OCI-LY1 (cell line): ENCODE data around the gene SLC8A1.

Experiments
- H2AFZ ChIP-seq: fragments of 200-600 bp; sonication (generic), shearing (Covaris generic); 2 replicates; pipeline ENCODE4 v1.6.0; 2014; ENCODE audit warnings: antibody characterized with exemption, mild to moderate bottlenecking, low read length
- H3F3A ChIP-seq: fragments of 200-600 bp; sonication (generic), shearing (Covaris generic); 2 replicates; pipeline ENCODE4 v1.6.0; 2014; ENCODE audit warnings: mild to moderate bottlenecking, antibody characterized with exemption, low read length, moderate library complexity; ENCODE audit not compliant: insufficient read depth
- H3K27ac ChIP-seq: fragments of 200-600 bp; sonication (generic); 2 replicates; pipeline ENCODE4 v1.5.1; 2014; ENCODE audit warnings: low read length, mixed run types, mild to moderate bottlenecking, low read depth; ENCODE audit not compliant: poor library complexity, severe bottlenecking
- H3K27me3 ChIP-seq: fragments of 200-600 bp; sonication (generic); 2 replicates; pipeline ENCODE4 v1.6.0; 2014; ENCODE audit warnings: antibody characterized with exemption, mild to moderate bottlenecking, low read length, moderate library complexity; ENCODE audit not compliant: insufficient read depth
- H3K36me3 ChIP-seq: fragments of 200-600 bp; sonication (generic); 2 replicates; pipeline ENCODE4 v1.6.1; 2014; ENCODE audit warnings: mild to moderate bottlenecking, antibody characterized with exemption, low read length, moderate library complexity, mixed read lengths; ENCODE audit not compliant: insufficient read depth
- H3K4me1 ChIP-seq: fragments of 200-600 bp; sonication (generic); 2 replicates; pipeline ENCODE4 v1.5.1; 2014; ENCODE audit warnings: mild to moderate bottlenecking, low read length, moderate library complexity; ENCODE audit not compliant: insufficient read depth, severe bottlenecking
- H3K4me2 ChIP-seq: fragments of 200-600 bp; sonication (generic), shearing (Covaris generic); 2 replicates; pipeline ENCODE4 v1.6.1; 2014; ENCODE audit warnings: low read length
- H3K4me3 ChIP-seq: fragments of 200-600 bp; sonication (generic); 2 replicates; pipeline ENCODE4 v1.5.1; 2014; ENCODE audit warnings: low read length, low read depth, mild to moderate bottlenecking, mixed read lengths; ENCODE audit not compliant: poor library complexity, severe bottlenecking
- H3K79me2 ChIP-seq: fragments of 200-600 bp; shearing (Covaris generic); 2 replicates; pipeline ENCODE4 v1.6.1; 2016; ENCODE audit warnings: mixed run types, low read length, mixed read lengths; ENCODE audit not compliant: insufficient read depth
- H3K9ac ChIP-seq: fragments of 200-600 bp; sonication (generic), shearing (Covaris generic); 2 replicates; pipeline ENCODE4 v1.6.1; 2014; ENCODE audit warnings: mild to moderate bottlenecking, low read length, mixed read lengths
- H3K9me2 ChIP-seq: fragments of 200-600 bp; sonication (generic), shearing (Covaris generic); 2 replicates; pipeline ENCODE4 v1.6.1; 2014; ENCODE audit warnings: low read depth, mild to moderate bottlenecking, low read length, mixed read lengths
- H3K9me3 ChIP-seq: fragments of 200-600 bp; shearing (Covaris generic); 2 replicates; pipeline ENCODE4 v1.6.1; 2014; ENCODE audit warnings: low read length, mixed read lengths
- H4K20me1 ChIP-seq: fragments of 200-600 bp; sonication (generic), shearing (Covaris generic); 2 replicates; pipeline ENCODE4 v1.6.0; 2016; ENCODE audit warnings: mild to moderate bottlenecking, low read length; ENCODE audit not compliant: insufficient read depth
- EZH2 ChIP-seq: fragments of 200-600 bp; sonication (generic), shearing (Covaris generic); IDR thresholded peaks from 2 replicates; pipeline ENCODE4 v1.8.0; 2017; ENCODE audit warnings: borderline replicate concordance, mixed run types, mild to moderate bottlenecking, antibody characterized with exemption, low read length, moderate library complexity, mixed read lengths
- TF ChIP-seq, protein P1 (sequence below): fragments of 200-600 bp; sonication (generic), shearing (Covaris generic); IDR thresholded peaks from 2 replicates; pipeline ENCODE4 v1.5.1; 2017; ENCODE audit warnings: mild to moderate bottlenecking, antibody characterized with exemption, low read length, moderate library complexity, mixed read lengths

The SLC8A1 gene

DNA sequence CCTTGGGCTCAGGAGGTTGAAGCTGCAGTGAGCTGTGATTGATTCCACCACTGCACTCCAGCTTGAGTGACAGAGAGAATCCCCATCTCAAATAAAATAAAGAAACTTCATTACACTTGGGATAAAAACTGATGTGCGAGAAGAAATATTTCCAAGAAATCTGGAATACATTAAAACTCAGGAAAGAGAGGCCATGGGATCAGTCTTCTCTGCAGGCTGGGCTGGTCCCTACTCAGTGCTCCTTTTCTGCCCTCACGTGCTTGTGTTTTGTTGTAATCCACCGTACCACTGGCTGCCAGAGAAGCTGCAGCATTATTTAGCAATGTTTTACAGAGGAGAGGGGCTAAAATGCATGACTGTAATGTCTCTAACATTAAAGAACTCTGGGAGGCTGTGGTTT lies 282.0 kb downstream of the SLC8A1 start:
- H3K4me2 ChIP-seq, result no peak overlapping the region
- TF ChIP-seq, protein P1, sequence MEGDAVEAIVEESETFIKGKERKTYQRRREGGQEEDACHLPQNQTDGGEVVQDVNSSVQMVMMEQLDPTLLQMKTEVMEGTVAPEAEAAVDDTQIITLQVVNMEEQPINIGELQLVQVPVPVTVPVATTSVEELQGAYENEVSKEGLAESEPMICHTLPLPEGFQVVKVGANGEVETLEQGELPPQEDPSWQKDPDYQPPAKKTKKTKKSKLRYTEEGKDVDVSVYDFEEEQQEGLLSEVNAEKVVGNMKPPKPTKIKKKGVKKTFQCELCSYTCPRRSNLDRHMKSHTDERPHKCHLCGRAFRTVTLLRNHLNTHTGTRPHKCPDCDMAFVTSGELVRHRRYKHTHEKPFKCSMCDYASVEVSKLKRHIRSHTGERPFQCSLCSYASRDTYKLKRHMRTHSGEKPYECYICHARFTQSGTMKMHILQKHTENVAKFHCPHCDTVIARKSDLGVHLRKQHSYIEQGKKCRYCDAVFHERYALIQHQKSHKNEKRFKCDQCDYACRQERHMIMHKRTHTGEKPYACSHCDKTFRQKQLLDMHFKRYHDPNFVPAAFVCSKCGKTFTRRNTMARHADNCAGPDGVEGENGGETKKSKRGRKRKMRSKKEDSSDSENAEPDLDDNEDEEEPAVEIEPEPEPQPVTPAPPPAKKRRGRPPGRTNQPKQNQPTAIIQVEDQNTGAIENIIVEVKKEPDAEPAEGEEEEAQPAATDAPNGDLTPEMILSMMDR, result no peak
- TF ChIP-seq EZH2, result no peak
- no peaks in the 10 kb centered on the region for H3K4me1 ChIP-seq
- no peaks in the 10 kb centered on the region for H3K27me3 ChIP-seq
- no peaks in the 10 kb centered on the region for H4K20me1 ChIP-seq
- H3K9ac ChIP-seq, result no peak overlapping the region
- no peaks in the 10 kb centered on the region for H3K36me3 ChIP-seq
- H2AFZ ChIP-seq, result no peak overlapping the region
- no peak overlapping the region for H3K27ac ChIP-seq
- no peaks in the 10 kb centered on the region for H3K9me3 ChIP-seq
- no peaks in the 10 kb centered on the region for H3F3A ChIP-seq
- H3K79me2 ChIP-seq, result no peaks in the 10 kb centered on the region
- no peaks in the 10 kb centered on the region for H3K9me2 ChIP-seq
- H3K4me3 ChIP-seq, result no peak overlapping the region

GRCh38 chr2:40169430-40169829 lies 282.5 kb downstream of the SLC8A1 start:
- H3K9me2 ChIP-seq, result no peaks in the 10 kb centered on the region
- H3K4me3 ChIP-seq, result no peak overlapping the region
- no peaks in the 10 kb centered on the region for H3K4me1 ChIP-seq
- H3F3A ChIP-seq, result no peaks in the 10 kb centered on the region
- H3K9me3 ChIP-seq, result no peaks in the 10 kb centered on the region
- no peak overlapping the region for H2AFZ ChIP-seq
- TF ChIP-seq, protein P1, result no peak
- H3K36me3 ChIP-seq, result no peaks in the 10 kb centered on the region
- no peaks in the 10 kb centered on the region for H3K79me2 ChIP-seq
- H3K9ac ChIP-seq, result no peak overlapping the region
- no peaks in the 10 kb centered on the region for H3K27me3 ChIP-seq
- H4K20me1 ChIP-seq, result no peaks in the 10 kb centered on the region
- H3K27ac ChIP-seq, result no peak overlapping the region
- H3K4me2 ChIP-seq, result no peak overlapping the region

- no peaks in the 10 kb centered on the region for H3K9me3 ChIP-seq
- no peaks in the 10 kb centered on the region for H3F3A ChIP-seq
- no peak overlapping the region for H3K27ac ChIP-seq
- no peaks in the 10 kb centered on the region for H3K36me3 ChIP-seq
- H3K79me2 ChIP-seq, result no peaks in the 10 kb centered on the region
- no peaks in the 10 kb centered on the region for H3K9me2 ChIP-seq
- H3K4me1 ChIP-seq, result no peaks in the 10 kb centered on the region
- no peak overlapping the region for H2AFZ ChIP-seq
- no peaks in the 10 kb centered on the region for H3K27me3 ChIP-seq
- H4K20me1 ChIP-seq, result no peaks in the 10 kb centered on the region
- H3K9ac ChIP-seq, result no peak overlapping the region
- TF ChIP-seq, protein P1, result no peak
- no peak for TF ChIP-seq EZH2
- H3K4me3 ChIP-seq, result no peak overlapping the region
- no peak overlapping the region for H3K4me2 ChIP-seq
Observed at GRCh38 chr2:40168546-40168945, 283.3 kb downstream of the SLC8A1 start.
